ENCODE measurements around the gene DEXI. TPM values are rescaled to one million over a fixed set of nuclear protein-coding genes. Genes with fewer than 3 reads are reported as not detected.
"Not testable (repeated sequence)": the region's sequence is repeated elsewhere in the genome, so short reads cannot be mapped to it uniquely, and the experiment has no call there.

The DEXI gene
- total RNA-seq, 1 donor from 2014 or later: 35.8 TPM

DNA sequence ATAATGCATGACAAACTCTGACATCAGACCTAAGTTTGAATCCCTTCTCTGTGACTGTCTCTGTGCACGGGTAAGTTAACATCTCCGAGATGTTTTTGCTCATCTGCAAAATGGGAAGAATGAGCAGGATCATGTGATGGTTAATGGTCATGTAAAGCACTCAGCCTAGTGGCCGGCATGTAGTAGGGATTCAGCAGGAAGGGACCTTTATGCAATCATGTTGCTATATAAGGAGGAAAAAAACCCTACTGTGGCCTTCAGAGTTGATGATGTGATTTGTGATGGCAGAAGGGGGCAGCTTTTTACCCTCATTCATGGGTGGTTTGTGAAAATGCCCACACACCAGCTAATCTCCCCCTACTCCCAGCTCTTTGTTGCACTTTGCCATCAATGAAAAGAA is 26.2 kb upstream of the DEXI start:
- peaks cover 21% of the 10 kb centered on the region for H3K36me3 Mint-ChIP-seq (ENCODE audit: unreplicated experiment)
- H3K27me3 Mint-ChIP-seq (ENCODE audit: unreplicated experiment): no peaks in the 10 kb centered on the region
- no peaks in the 10 kb centered on the region for H3K9me3 Mint-ChIP-seq (ENCODE audit: unreplicated experiment)
- peaks cover 20% of the 10 kb centered on the region for H3K4me1 Mint-ChIP-seq (ENCODE audit: unreplicated experiment)
- no peak overlapping the region for H3K4me3 Mint-ChIP-seq (ENCODE audit: unreplicated experiment)
- H3K27ac Mint-ChIP-seq (ENCODE audit: unreplicated experiment): no peak overlapping the region
- TF ChIP-seq, protein P1, sequence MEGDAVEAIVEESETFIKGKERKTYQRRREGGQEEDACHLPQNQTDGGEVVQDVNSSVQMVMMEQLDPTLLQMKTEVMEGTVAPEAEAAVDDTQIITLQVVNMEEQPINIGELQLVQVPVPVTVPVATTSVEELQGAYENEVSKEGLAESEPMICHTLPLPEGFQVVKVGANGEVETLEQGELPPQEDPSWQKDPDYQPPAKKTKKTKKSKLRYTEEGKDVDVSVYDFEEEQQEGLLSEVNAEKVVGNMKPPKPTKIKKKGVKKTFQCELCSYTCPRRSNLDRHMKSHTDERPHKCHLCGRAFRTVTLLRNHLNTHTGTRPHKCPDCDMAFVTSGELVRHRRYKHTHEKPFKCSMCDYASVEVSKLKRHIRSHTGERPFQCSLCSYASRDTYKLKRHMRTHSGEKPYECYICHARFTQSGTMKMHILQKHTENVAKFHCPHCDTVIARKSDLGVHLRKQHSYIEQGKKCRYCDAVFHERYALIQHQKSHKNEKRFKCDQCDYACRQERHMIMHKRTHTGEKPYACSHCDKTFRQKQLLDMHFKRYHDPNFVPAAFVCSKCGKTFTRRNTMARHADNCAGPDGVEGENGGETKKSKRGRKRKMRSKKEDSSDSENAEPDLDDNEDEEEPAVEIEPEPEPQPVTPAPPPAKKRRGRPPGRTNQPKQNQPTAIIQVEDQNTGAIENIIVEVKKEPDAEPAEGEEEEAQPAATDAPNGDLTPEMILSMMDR (IDR thresholded peaks at IDR 0.05): no peak
- no peak for DNase-seq (ENCODE audit: extremely low spot score, unreplicated experiment)

DNA sequence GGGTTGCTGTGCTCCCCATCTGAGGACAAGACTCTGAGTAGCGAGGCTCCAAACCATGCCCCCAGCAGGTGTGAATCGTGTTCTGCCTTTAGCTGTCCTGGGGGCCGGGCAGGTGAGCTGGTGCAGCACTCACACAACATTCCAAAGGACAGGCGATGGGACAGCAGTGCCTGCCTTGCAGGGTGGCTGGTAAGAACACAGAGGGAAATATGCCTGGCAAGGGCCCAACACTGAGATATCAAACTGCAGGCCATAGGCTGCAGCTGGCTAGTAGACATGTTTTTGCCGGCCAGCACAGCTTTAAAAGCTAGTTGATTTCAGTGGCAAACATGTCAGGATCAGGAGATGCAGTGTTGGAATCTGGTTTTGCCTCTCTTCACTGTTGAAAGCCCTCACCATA is 25.7 kb upstream of the DEXI start:
- Mint-ChIP-seq H3K4me1 (ENCODE audit: unreplicated experiment) (peaks cover 19% of the 10 kb centered on the region), H3K27me3 (ENCODE audit: unreplicated experiment) (no peaks in the 10 kb centered on the region), H3K4me3 (ENCODE audit: unreplicated experiment) (no peak overlapping the region), H3K27ac (ENCODE audit: unreplicated experiment) (no peak overlapping the region), H3K36me3 (ENCODE audit: unreplicated experiment) (peaks cover 23% of the 10 kb centered on the region), H3K9me3 (ENCODE audit: unreplicated experiment) (no peaks in the 10 kb centered on the region)
- DNase-seq (ENCODE audit: extremely low spot score, unreplicated experiment): no peak
- TF ChIP-seq, protein P1 (IDR thresholded peaks at IDR 0.05): no peak

DNA sequence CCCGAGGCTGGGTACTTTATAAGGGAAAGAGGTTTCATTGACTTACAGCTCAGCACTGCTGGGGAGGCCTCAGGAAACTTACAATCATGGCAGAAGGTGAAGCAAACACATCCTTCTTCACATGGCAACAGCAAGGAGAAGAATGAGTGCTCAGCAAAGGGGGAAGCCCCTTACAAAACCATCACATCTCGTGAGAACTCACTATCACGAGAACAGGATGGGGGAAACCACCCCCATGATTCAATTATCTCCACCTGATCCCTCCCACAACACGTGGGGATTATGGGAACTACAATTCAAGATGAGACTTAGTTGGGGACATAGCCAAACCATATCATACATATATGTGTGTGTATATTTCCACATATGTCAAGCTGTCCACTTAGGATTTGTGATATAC is 24.3 kb upstream of the DEXI start:
- not testable (repeated sequence) for H3K9me3 Mint-ChIP-seq (ENCODE audit: unreplicated experiment); DNase-seq (ENCODE audit: extremely low spot score, unreplicated experiment); H3K4me1 Mint-ChIP-seq (ENCODE audit: unreplicated experiment); H3K4me3 Mint-ChIP-seq (ENCODE audit: unreplicated experiment); H3K27me3 Mint-ChIP-seq (ENCODE audit: unreplicated experiment); H3K27ac Mint-ChIP-seq (ENCODE audit: unreplicated experiment)
- peaks cover 27% of the 10 kb centered on the region for H3K36me3 Mint-ChIP-seq (ENCODE audit: unreplicated experiment)

DNA sequence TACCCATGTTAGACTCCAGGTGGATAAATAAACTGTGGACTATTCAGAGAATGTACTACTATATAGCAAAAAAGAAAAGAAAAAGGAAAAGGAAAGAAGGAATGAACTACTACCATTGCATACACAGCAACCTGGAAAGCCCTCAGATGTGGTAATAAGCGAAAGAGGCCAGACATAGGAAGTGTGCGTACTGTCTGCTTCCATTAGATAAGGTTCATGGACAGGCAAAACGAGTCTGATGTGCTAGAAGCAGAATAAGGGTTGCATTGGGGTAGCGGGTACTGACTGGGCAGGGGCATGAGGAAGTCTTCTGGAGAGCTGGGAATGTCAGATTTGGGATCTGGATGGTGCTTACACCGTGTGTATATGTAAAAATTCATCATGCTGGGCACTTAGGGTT is 23.9 kb upstream of the DEXI start:
- H3K27ac Mint-ChIP-seq (ENCODE audit: unreplicated experiment): no peak overlapping the region
- DNase-seq (ENCODE audit: extremely low spot score, unreplicated experiment): no peak
- peaks cover 24% of the 10 kb centered on the region for H3K36me3 Mint-ChIP-seq (ENCODE audit: unreplicated experiment)
- H3K4me3 Mint-ChIP-seq (ENCODE audit: unreplicated experiment): no peak overlapping the region
- TF ChIP-seq, protein P1 (IDR thresholded peaks at IDR 0.05): no peak
- no peaks in the 10 kb centered on the region for H3K27me3 Mint-ChIP-seq (ENCODE audit: unreplicated experiment)
- H3K4me1 Mint-ChIP-seq (ENCODE audit: unreplicated experiment): peaks cover 5% of the 10 kb centered on the region
- H3K9me3 Mint-ChIP-seq (ENCODE audit: unreplicated experiment): no peaks in the 10 kb centered on the region

DNA sequence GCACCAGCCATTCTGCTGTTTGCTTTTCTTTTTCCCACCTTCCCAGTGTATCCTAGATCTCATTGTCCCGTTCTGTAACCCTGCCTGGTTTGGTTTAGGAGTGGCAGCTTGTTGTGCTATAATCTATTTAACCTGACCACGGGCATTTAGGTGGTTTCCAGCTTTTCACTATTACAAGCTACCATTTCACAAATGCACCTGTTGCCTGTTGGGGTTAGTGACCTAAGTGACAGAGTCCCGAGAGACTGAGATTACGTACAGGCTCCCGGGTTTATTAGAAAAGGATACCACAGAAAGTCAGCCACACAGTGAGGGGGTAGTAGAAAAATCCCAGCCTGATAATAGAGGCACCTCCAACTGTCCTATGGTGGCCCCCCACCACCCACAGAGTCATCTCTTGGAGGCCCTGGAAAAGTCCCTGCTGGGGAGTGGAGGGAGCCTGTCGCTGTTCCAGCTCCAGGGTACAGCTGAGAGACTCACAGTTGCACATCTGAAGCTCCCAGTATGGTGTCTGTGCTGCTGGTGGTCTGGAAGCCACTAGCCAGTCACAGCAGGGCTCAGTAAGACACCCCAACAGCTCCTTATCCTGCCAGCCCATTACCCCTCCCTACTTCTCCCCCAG is 23.3 kb upstream of the DEXI start:
- Mint-ChIP-seq H3K4me1 (ENCODE audit: unreplicated experiment) (peaks cover 7% of the 10 kb centered on the region), H3K36me3 (ENCODE audit: unreplicated experiment) (peaks cover 19% of the 10 kb centered on the region), H3K4me3 (ENCODE audit: unreplicated experiment) (no peak overlapping the region), H3K27ac (ENCODE audit: unreplicated experiment) (no peak overlapping the region), H3K27me3 (ENCODE audit: unreplicated experiment) (no peaks in the 10 kb centered on the region), H3K9me3 (ENCODE audit: unreplicated experiment) (no peaks in the 10 kb centered on the region)
- no peak for DNase-seq (ENCODE audit: extremely low spot score, unreplicated experiment)
- TF ChIP-seq, protein P1 (IDR thresholded peaks at IDR 0.05): no peak
